HT1080 (cell line): Measurements from ENCODE around the gene TMEM163. TPM values are rescaled to one million over a fixed set of nuclear protein-coding genes. Genes with fewer than 3 reads are reported as not detected.
"Not testable (repeated sequence)": the region's sequence is repeated elsewhere in the genome, so short reads cannot be mapped to it uniquely, and the experiment has no call there.

Experiments used
- DNase-seq: peaks from one replicate; pipeline ENCODE4 v3.0.0-alpha.2; 2015; ENCODE audit warnings: low read depth
- total RNA-seq: library from RNA; depleted of rRNA; stranded (reverse); fragments of >200 nt; shearing (Covaris generic); gene quantifications from 2 replicates; pipeline ENCODE4 v1.2.3, GENCODE V29; 2014

Gene TMEM163
- total RNA-seq, 1 experiment from 2014 or later = 1.0 TPM

DNA sequence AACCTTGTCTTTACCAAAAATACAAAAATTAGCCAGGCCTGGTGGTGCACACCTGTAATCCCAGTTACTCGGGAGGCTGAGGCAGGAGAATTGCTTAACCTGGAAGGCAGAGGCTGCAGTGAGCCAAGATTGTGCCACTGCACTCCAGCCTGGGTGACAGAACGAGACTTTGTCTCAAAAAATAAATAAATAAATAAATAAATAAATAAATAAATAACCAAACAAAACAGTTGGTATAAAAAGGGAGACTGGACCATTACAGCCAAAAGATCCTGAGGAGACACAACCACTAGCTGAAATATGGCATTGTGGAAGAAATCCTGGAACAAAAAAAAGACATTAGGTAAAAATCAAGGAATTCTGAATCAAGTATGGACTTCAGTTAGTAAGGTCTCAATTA lies 4.9 kb upstream of the TMEM163 start:
- DNase-seq = not testable (repeated sequence)

DNA sequence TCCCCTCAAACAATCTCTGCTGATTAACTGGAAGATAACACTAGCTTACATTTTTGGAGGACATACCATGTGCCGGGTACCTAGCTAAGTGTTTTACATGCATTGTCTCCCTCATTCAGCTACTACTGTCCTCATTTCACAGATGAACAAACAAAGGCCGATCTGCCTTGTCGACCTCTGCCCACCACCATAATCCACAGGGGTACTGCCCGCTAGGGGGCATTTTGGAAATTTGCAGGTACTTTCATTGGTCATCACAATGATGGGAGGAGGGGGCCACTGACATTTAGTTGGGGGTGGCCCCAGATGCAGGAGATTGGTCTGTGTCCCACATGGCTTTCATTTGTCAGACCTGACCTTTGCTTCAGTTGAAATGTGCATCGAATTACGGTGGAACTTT lies 3.9 kb upstream of the TMEM163 start:
- DNase-seq = no peak

DNA sequence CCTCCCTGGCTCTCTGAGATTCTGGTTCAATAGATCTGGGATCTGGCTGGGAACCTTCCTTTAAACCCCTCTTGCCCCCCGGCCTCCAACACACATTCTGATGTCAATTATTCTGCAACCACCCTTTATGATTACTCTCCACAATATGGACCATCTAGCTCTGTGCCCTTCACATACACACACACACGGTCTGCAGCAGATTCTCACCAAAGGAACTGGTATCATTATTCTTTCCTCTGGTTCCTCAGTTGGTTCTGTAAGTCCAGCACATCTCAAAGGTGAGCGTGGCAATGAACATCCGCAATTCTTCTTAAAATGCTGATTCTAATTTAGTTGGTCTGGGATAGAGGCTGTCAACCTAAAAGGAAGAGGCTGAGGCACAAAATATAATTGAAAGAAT lies 2.8 kb upstream of the TMEM163 start:
- no peak for DNase-seq

DNA sequence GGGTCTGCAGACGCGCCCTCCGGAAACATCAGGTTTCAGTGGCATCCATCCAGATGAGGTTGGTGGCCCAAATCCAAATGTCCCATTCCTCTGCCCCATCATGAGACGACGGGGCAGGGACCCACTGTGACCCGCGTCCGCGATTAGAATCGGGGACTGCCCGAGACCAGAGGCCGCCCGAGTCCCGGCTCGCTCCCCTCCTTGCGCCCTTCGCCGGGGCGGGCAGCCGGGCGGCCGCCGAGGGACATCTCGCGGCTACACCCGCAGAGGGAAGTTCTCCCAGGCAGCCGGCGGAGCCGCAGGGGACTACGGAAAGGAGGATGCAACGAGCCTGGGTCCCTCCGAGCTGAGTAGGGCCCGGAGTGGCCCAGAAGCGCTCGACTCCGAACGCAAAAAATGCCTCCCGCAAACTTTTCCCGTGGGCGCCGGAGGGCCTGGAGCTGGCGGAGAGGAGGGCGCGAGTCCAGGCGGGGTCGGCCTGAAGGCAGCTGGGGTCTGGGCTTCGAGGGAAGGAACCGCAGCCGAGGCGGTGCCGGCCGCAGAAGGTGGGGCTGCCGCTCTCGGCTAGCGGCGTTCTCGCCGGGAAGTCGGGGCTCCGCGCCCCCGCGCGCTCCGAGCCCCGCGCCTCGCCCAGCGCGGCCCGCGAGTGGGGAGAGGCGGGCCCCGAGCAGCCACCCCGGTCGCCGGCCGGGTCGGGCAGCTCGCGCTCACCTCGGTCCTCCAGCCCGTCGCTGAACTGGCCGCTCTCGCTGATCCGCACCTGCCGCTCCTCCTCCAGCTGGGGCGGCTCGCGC lies 580 bp downstream of the TMEM163 start:
- no peak for DNase-seq

DNA sequence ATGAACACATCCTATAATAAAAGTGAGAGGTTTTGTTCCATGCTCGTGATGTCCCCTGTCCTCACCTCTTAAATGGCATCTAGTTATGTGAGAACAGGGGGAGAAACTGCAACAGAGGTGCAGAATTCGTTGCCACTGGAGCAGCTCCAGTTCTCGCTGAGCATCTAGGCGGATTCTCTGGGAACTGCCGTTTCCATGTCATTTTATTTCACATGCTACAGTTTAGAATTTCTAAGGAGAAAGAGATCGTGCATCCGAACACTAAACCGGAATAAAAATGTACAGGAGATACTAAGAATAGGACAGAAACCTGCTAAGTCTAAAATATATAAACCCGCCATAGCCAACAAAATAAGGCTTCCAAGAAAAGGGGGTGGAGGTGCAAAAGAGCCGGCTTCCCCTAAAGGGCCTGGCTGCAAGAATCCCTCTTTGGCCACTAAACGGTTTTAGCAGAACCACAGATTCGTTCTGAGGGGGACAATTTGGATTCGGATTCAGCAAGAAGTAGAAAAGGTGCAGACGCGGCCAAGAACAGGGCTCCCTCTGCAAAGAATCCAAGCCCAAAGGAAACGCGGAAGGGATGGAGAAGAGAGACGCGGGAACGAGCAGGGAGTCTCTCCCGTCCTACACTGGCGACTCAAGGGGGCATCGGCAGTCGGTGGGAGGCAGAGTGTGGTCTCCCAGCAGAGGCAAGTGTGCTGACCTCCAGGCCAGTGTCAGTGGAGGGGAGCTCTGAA lies 1.3 kb downstream of the TMEM163 start:
- no peak for DNase-seq

DNA sequence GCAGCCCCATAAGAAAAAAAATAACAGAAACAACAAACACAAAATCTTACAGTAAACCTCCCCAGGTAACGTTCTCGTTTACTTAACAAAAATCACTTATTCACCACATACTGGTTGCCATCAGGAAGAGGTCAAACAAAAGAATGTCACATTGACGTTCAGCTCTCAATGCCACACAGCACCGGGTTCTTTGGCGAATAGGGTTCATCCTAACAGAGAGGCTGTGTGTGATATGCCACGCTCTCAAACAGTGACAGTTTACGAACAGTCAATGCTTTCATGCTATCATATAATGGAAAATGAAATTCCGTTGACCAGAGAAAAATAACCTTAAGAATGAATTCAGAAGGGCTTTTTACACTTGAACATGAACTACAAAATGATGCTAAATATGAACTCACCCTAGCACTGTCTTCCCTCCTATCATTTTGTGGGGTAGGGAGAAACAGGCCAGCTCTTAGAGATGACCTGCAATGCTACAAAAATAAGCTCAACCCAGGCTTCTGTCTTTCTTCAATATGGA lies 2.0 kb downstream of the TMEM163 start:
- no peak for DNase-seq

DNA sequence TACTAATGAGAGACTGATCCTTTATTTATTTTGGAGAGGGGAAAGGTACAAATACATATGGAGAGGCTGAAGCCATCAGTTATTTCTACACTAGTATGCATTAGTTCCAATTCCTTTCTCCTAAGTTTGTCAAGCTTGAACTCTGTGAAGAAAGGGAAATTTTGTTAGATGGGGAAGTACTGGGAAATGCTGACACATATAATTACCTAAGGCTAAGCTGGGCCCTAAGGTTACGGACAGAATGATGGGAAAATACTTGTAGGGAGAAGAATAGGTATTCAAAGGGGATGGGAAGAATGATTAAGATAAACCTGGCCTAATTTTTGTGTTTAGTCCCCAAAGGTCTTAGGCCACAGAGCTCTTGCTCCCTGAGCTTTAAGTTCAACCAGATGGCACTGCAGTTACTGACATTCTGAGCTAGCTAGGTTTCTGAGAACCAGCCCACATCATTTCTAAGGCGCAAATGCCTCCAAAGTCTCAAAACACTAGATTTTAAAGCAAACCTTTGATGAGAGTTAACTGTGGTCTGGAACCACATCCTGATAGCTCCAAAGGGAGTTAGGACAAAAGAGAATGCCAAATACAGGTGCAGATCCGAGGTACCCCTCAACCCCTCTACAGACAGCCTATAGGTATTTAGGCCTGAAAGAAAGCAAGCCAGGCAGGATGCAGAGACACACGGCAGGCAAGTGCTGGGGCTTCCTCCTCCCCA lies 2.7 kb downstream of the TMEM163 start:
- DNase-seq = no peak

DNA sequence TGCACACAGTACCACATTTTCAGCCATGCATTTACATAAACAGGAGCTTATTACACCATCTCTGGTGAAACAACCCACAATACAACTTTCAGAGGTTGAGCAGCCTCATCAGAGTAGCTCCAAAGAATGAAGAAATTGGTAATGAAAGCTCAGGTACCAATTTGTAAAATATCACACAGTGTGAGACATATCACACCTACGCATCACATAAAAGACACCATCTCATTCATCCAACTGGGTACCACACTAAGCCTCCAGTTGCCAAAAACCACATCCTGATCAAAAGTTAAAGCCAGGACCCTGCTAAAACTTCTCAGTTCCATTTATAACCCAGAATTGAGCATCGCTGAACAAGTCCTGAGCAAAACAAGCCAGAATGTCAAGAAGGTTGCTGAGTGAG lies 4.6 kb downstream of the TMEM163 start:
- no peak for DNase-seq

DNA sequence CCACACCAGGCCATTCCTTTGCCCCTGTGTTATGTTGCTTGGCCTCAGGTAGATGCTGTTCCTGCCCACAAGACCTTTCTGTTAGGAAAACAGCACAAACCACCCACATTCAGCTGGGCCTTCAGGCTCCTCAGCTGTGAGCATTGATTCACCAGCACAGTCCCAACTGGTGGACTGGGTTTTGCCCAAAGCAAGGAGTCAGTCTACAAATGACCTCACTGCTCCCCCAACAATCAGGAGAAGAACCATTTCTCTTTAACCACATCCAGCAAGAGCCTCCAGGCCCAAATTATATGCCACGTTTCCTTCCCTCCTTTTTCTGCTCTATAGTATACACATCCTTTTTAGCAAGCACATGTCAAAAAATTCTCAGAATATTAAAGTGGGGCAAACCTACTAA lies 5.2 kb downstream of the TMEM163 start:
- DNase-seq = no peak

DNA sequence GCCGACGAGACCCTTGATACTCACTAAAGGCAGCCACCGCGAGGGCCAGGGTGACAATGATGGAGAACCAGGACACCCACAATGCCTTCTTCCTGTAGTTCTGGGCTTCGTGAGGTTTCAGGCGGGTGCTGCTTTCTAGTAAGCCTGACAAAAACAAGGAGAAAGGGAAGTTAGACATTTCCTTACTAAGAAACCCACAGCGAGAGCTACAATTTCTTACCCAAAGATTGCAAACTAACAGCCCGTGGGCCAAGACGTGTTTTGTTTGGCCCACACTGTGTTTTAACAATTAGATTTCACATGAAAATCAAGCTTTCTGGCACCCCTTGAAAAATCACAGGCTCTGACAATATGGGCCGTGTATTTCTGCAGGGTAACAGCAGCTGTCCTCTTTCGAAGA lies 5.6 kb downstream of the TMEM163 start:
- DNase-seq = no peak

DNA sequence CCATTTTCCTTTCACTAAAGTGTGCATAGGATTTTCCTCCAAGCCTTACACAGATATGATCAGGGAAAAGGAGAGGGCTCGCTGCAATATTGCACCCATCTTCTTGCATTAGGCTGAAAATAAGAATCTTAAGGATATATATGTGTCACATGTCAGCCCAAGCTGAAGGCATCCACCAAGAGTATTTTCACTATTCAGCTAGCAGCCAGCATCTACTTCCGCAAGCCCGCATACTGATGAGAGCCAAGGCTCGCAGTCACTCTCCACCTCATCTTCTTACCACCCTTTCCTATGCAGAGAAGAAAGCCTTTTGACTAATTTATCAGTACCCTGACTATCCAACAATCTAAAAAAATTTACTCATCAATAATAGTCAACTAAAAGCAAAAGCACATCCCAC lies 6.1 kb downstream of the TMEM163 start:
- DNase-seq = no peak

DNA sequence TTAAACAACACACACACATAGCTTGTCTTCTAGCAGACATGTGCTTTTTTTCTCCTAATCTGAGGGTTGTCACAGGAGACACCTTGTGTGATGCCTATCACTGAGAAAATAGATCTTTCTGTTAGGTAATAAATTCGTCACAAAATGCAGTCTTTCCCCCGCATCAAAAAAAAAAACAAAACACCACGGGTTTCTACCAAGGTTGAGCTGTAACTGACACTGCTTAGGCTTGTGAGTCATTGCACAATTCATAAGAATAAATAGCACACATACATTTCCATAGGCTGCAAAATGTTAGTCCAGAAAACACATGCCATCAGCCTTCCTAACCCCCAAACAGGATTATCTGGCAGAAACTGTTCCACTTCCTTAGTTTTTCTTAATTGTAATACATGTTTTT lies 6.5 kb downstream of the TMEM163 start:
- DNase-seq = peak; percentile 56

DNA sequence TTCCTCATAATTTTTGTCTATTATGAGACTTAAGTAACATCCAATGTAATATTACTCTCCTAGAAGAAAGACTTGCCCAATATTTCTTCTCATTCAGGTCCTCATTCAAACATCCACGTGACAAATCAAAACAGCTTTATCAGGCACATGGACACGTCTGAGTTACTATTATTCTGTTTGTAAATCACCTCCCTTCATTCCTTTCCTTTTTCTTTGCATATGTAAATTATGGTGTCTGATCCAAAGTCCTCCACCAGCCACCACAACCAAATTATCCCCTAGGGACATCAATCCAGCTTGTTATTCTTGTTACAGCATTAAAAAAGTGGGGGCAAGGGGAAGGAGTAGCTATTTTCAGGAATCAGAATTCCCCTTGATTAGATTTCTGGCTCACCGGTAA lies 7.1 kb downstream of the TMEM163 start:
- DNase-seq = no peak

DNA sequence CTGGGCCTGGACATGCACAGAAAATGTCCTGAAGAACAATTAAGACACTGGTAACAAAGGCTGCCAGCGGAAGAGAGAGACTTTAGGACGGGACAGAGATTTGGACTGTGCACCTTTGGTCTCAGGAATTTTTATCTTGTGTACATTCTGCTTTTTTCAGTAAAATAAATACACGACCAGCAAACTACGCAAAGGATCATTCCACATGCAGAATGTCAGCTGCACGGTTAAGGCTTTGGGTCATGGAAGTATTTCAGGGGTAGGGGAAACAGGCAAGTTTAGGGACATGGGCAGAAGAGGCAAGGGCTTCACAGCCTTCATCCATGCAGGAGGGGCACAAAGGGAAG lies 11.5 kb downstream of the TMEM163 start:
- no peak for DNase-seq

DNA sequence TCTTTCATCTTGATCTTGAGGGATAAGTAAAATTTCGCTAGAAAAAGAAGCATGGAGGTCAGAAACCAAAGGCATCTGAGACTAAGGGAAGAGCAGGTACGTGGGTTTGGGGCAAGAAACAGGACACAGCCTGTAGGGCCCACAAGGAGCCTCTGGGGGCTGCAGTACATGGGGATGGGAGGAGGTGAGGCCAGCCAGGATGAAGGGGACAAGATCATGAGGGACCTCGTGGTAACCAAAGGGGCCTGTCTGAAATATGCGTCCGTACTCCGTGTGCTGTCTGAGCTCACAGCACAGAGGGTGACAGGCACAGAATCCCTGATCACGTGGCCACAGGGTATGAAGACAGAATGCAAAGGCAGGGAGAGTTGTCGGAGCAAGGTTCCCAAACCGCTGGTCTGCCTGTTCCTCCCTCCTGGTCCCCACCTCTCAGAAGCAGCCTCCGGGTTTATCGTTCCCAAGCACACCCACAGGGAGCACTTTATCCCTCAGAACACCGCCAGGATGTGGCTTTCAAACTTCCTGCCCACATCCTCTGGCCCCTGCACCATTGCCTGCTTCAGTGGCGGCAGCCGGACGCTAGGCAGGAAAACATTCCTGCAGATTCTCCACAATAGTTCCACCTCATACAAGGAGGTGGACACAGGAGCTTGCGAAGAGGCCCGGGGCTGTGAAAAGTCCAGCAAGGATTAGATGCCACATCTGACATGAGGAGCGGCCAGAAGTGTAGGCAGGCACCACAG lies 12.0 kb downstream of the TMEM163 start:
- peak; percentile 94 for DNase-seq

DNA sequence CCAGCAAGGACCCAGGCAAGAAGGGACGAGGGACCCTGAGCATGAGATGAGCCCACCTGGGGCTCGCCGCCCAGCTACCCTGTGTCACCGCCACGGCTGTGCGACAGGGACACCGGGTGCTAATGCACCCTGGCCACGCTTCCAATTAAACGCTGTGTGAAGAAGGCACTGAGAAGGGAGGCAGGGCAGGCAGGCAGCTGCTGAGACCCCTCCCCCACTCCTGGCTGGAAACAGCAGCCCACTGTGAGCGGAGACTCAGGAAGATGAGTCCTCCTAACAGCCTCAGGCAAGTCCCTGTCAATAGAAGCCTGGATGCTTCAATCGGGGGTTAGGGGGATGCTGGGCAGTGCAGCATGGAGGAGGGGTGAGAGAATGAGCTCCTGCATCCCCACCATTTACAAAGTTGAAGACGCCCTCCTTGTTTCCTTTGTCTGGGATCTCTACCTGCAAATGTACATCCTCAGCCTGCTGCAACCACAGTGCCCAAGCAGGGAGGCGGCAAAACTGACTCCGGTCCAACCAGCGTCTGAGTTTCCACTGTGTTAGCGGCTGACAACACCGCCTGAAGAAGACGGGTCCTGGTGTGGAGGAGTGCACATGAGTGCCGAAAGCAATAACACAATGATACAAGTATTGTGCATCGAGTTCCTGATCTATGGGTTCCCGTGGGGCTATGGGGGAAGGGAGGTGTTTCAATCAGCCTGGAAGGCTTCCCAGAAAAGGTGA lies 12.8 kb downstream of the TMEM163 start:
- no peak for DNase-seq

DNA sequence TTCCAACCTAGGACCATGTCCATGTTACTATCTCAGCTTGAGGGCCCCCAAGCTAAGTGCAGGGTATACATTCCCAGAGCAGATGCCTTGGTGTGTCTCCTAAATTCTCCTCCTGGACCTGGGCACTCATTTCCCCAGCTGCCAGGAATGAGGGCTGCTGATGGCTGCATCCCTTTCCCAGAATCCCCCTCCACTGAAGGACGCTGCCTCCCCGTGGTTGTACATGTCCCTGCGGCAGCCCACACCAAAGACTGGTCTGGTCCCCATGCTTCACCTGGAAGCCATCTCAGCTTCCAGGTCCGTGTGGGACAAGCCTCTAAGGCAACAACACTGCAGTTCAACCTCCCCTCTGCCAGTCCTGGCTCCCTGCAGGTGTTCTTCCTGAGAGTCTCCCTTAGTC lies 14.6 kb downstream of the TMEM163 start:
- no peak for DNase-seq

DNA sequence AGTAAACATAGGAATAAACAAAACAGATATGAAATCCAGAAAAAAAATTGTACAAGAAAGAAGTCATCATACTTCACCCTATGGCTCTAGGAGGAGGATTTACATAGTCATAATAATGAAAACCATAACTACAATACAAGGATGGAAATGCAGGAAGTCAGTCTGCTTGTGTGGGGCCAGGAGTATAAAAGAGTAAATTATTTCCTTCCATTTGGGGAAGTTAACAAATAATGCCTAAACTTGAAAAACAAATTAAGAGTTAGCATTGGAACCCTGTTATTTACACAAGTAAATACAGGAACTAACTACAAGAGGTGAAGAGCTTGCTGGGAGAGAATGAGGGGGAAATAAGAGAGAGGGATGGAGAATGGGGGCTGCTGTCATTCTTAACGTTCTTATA lies 15.4 kb downstream of the TMEM163 start:
- no peak for DNase-seq

DNA sequence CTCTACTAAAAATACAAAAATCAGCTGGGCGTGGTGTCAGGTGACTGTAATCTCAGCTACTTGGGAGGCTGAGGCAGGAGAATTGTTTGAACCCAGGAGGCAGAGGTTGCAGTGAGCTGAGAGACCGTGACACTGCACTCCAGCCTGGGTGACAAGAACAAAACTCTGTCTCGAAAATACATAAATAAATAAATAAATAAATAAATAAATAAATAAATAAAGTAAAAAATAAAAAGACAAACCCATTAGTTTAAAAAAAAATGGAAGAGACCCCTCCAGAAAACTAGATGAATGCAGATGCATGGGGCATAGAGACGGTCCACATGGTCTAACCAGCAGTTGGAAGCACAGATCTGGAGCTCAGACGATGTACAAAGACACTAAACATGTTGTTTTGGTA lies 18.1 kb downstream of the TMEM163 start:
- DNase-seq = no peak

DNA sequence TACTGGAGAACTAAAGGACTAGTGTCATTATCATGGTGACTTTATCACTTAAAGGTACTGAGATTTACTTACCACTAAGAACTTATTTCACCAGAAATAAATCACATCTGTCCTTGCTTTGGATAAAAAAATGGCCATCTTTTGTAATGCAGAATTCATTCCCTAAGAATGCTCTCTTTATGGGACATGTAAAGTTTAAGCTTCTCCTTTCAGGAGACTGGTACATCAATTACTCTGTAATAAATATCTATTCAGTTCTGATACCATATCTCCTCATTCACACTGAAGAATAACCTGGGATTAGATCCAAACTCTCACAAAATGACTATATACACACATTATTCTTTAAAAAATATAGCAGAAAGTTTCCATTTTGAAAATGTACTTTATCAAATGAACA lies 24.4 kb downstream of the TMEM163 start:
- no peak for DNase-seq
